Liver (tissue), 9 donors: ENCODE measurements around the gene MT3. TPM values are rescaled to one million over a fixed set of nuclear protein-coding genes. Genes with fewer than 3 reads are reported as not detected.

ENCODE experiments used
- DNase-seq: peaks from one replicate; pipeline ENCODE4 v3.0.0-alpha.2; 2017; ENCODE audit warnings: low spot score
- H3K27ac ChIP-seq, 2 donors: one replicate each; pipeline ENCODE4 v1.7.0; 2013; ENCODE audit warnings: inconsistent platforms in 2 of 2, low read length in 2 of 2, control low read depth in 1 of 2, low read depth in 1 of 2, mild to moderate bottlenecking in 1 of 2
- H3K27me3 ChIP-seq, 4 donors: one replicate each; pipeline versions ENCODE4 v1.6.1 to v1.7.0; 2013; ENCODE audit warnings: low read length in 3 of 4, inconsistent platforms in 1 of 4, mild to moderate bottlenecking in 1 of 4, moderate library complexity in 1 of 4; ENCODE audit not compliant: control insufficient read depth in 4 of 4, insufficient read depth in 4 of 4
- H3K36me3 ChIP-seq, 4 donors: one replicate each; pipeline versions ENCODE4 v1.6.1 to v1.7.0; 2013; ENCODE audit warnings: low read length in 3 of 4, mild to moderate bottlenecking in 3 of 4, low read depth in 1 of 4, moderate library complexity in 1 of 4; ENCODE audit not compliant: control insufficient read depth in 4 of 4, insufficient read depth in 3 of 4
- H3K4me1 ChIP-seq, 4 donors: one replicate each; pipeline versions ENCODE4 v1.6.1 to v1.7.0; 2013; ENCODE audit warnings: low read length in 3 of 4, mild to moderate bottlenecking in 3 of 4, moderate library complexity in 1 of 4; ENCODE audit not compliant: control insufficient read depth in 4 of 4, insufficient read depth in 4 of 4
- H3K4me3 ChIP-seq, 3 donors: one replicate each; pipeline versions ENCODE4 v1.6.1 to v1.7.0; 2013; ENCODE audit warnings: low read length in 3 of 3, control low read depth in 1 of 3, low read depth in 1 of 3, mild to moderate bottlenecking in 1 of 3
- H3K9ac ChIP-seq, 2 donors: one replicate each; pipeline ENCODE4 v1.7.0; 2013; ENCODE audit warnings: low read length in 2 of 2, mild to moderate bottlenecking in 2 of 2, moderate library complexity in 2 of 2, control low read depth in 1 of 2, low read depth in 1 of 2
- H3K9me3 ChIP-seq, 4 donors: one replicate each; pipeline versions ENCODE4 v1.6.1 to v1.7.0; 2013; ENCODE audit warnings: low read length in 3 of 4; ENCODE audit not compliant: control insufficient read depth in 4 of 4
- CTCF ChIP-seq: fragments of 150-350 bp; IDR thresholded peaks from 2 replicates; pipeline ENCODE4 v1.5.1; 2017; ENCODE audit warnings: improper control_type of control experiment, low read depth, low read length; ENCODE audit not compliant: missing input control
- EGR1 ChIP-seq, 2 donors: IDR thresholded peaks; 2 replicates each; pipeline ENCODE4 v1.6.1; 2016 to 2018; ENCODE audit warnings: antibody characterized with exemption in 2 of 2, low read depth in 2 of 2
- FOXA2 ChIP-seq: IDR thresholded peaks from 2 replicates; pipeline ENCODE4 v1.6.1; 2016; ENCODE audit warnings: antibody characterized with exemption
- GABPA ChIP-seq, 2 donors: IDR thresholded peaks in 1 of 2; conservative IDR thresholded peaks in 1 of 2; 2 replicates each; pipeline ENCODE4 v1.6.1; 2016; ENCODE audit warnings: antibody characterized with exemption in 2 of 2, mild to moderate bottlenecking in 1 of 2, moderate library complexity in 1 of 2
- HNF4A ChIP-seq, 2 donors: conservative IDR thresholded peaks; 2 replicates each; pipeline ENCODE4 v1.6.1; 2016; ENCODE audit warnings: antibody characterized with exemption in 2 of 2, mild to moderate bottlenecking in 2 of 2
- HNF4G ChIP-seq: IDR thresholded peaks from 2 replicates; pipeline ENCODE4 v1.6.1; 2016; ENCODE audit warnings: antibody characterized with exemption
- JUND ChIP-seq, 2 donors: IDR thresholded peaks; 2 replicates each; pipeline ENCODE4 v1.6.1; 2016; ENCODE audit warnings: antibody characterized with exemption in 2 of 2
- MAX ChIP-seq: IDR thresholded peaks from 2 replicates; pipeline ENCODE4 v1.6.1; 2016; ENCODE audit warnings: antibody characterized with exemption
- NR2F2 ChIP-seq: IDR thresholded peaks from 2 replicates; pipeline ENCODE4 v1.6.1; 2016; ENCODE audit warnings: antibody characterized with exemption
- RAD21 ChIP-seq, 2 donors: IDR thresholded peaks; 2 replicates each; pipeline ENCODE4 v1.6.1; 2016; ENCODE audit warnings: antibody characterized with exemption in 2 of 2, mild to moderate bottlenecking in 2 of 2
- SP1 ChIP-seq: IDR thresholded peaks from 2 replicates; pipeline ENCODE4 v1.6.1; 2018; ENCODE audit warnings: antibody characterized with exemption, mild to moderate bottlenecking
- ZBTB33 ChIP-seq: IDR thresholded peaks from 2 replicates; pipeline ENCODE4 v1.6.1; 2016; ENCODE audit warnings: antibody characterized with exemption
- WGBS: extraction: QIAGEN DNeasy Blood & Tissue Kit; methylation state at CpG from one replicate; pipeline ENCODE4 v1.1.7; 2013; 5-methylcytosine and 5-hydroxymethylcytosine counted together
- polyA plus RNA-seq, 2 donors: library from polyadenylated mRNA; stranded (reverse) in 1 of 2; unstranded in 1 of 2; fragments of 200-250 nt in 1 of 2; fragments of >200 nt in 1 of 2; fragmentation: Nextera tagmentation in 1 of 2; extraction: Ambion mirVana in 1 of 2; gene quantifications; one replicate each; pipeline versions ENCODE4 v1.2.1 to v1.2.3, GENCODE V29; 2013 to 2015
- total RNA-seq, 2 donors: library from RNA; depleted of rRNA; stranded (reverse); fragments of >200 nt; gene quantifications; one replicate each; pipeline ENCODE4 v1.2.3, GENCODE V29; 2014
- donor health status: healthy.
- donor health status: healthy.
- donor health status: healthy.
- donor health status: healthy.
- donor health status: healthy.

Gene MT3
- total and polyA plus RNA-seq, 4 donors: not detected

GRCh38 chr16:56633535-56633934 is 44.2 kb downstream of the MT3 start:
- Histone ChIP-seq H3K27me3 (no peaks in the 10 kb centered on the region), H3K9me3 (no peaks in the 10 kb centered on the region), H3K36me3 (no peaks in the 10 kb centered on the region), H3K27ac (peak overlapping the region; percentile 84 to 87), H3K4me3 (peak overlapping the region in 2 of 3 donors; percentile 93 to 95), H3K4me1 (peaks cover 2 to 31% (median 8%) of the 10 kb centered on the region in 4 donors), H3K9ac (peak overlapping the region in 1 of 2 donors; percentile 84)
- WGBS: 56% methylated on average over 7 of the region's 7 CpGs
- no peak for DNase-seq
- no peak for TF ChIP-seq HNF4G
- no peak for TF ChIP-seq MAX
- TF ChIP-seq JUND (IDR thresholded peaks at IDR 0.05): no peak
- TF ChIP-seq FOXA2: no peak
- TF ChIP-seq ZBTB33: no peak
- no peak for TF ChIP-seq CTCF
- no peak for TF ChIP-seq NR2F2
- TF ChIP-seq GABPA (IDR thresholded peaks at IDR 0.05 in 1 of 2, conservative IDR thresholded peaks at IDR 0.05 in 1 of 2): no peak
- no peak for TF ChIP-seq RAD21 (IDR thresholded peaks at IDR 0.05)
- TF ChIP-seq EGR1 (IDR thresholded peaks at IDR 0.05; ENCODE audit: low read depth in 2 of 2): no peak

GRCh38 chr16:56634715-56635440 is 45.5 kb downstream of the MT3 start:
- Histone ChIP-seq H3K4me3 (peak overlapping the region in 1 of 3 donors; percentile 93), H3K9me3 (no peaks in the 10 kb centered on the region), H3K27me3 (no peaks in the 10 kb centered on the region), H3K27ac (no peak overlapping the region), H3K9ac (no peak overlapping the region), H3K4me1 (peaks cover 3 to 43% (median 14%) of the 10 kb centered on the region in 4 donors), H3K36me3 (no peaks in the 10 kb centered on the region)
- 71% methylated on average over 47 of the region's 47 CpGs for WGBS
- TF ChIP-seq CTCF (no peak), SP1 (no peak), HNF4A (conservative IDR thresholded peaks at IDR 0.05) (no peak), RAD21 (IDR thresholded peaks at IDR 0.05) (no peak)
- DNase-seq: no peak
